ENCODE data around the gene ZNF425.

The ZNF425 gene

GRCh38 chr7:149166630-149167352 is 40.7 kb upstream of the ZNF425 start:
- Histone ChIP-seq H3K27ac (ENCODE audit: low read depth, low read length) (no peak overlapping the region), H4K91ac (ENCODE audit: low read depth, low read length) (no peak overlapping the region), H2BK120ac (ENCODE audit: insufficient read depth, low read length, poor library complexity) (no peak overlapping the region), H3K79me1 (ENCODE audit: low read length) (no peaks in the 10 kb centered on the region), H4K8ac (ENCODE audit: low read depth, low read length) (no peak overlapping the region), H3K14ac (ENCODE audit: low read length) (no peak overlapping the region), H2AK5ac (ENCODE audit: low read length) (no peak overlapping the region), H2AFZ (ENCODE audit: insufficient read depth, low read length, poor library complexity) (no peak overlapping the region), H3K9me3 (ENCODE audit: insufficient read depth, low read depth, low read length) (no peaks in the 10 kb centered on the region), H3K4ac (ENCODE audit: low read depth, low read length) (no peak overlapping the region), H2BK12ac (ENCODE audit: low read length) (no peak overlapping the region), H3K4me2 (ENCODE audit: low read length) (no peak overlapping the region), H3K36me3 (ENCODE audit: control insufficient read depth in 1 of 2, insufficient read depth in 2 of 2, low read length in 2 of 2) (peaks cover 24 to 39% of the 10 kb centered on the region in 2 experiments), H3K27me3 (ENCODE audit: insufficient read depth, low read length) (no peaks in the 10 kb centered on the region), H4K12ac (ENCODE audit: low read depth, low read length) (no peak overlapping the region), H3K79me2 (ENCODE audit: control insufficient read depth, insufficient read depth, low read length, poor library complexity) (no peaks in the 10 kb centered on the region), H3K4me3 (ENCODE audit: low read depth, low read length) (no peak overlapping the region), H3K4me1 (ENCODE audit: control insufficient read depth in 1 of 2, insufficient read depth in 2 of 2, low read length in 2 of 2) (no peaks in the 10 kb centered on the region), H3K9ac (ENCODE audit: low read length) (no peak overlapping the region), H2BK5ac (ENCODE audit: low read depth, low read length, poor library complexity) (no peak overlapping the region), H3K18ac (ENCODE audit: low read length) (no peak overlapping the region), H3K23ac (ENCODE audit: low read length) (no peak overlapping the region)
- no peak for DNase-seq

GRCh38 chr7:149166142-149166541 is 40.0 kb upstream of the ZNF425 start:
- no CpG with 5 or more reads among the region's 1 CpG for WGBS (ENCODE audit: extremely low coverage, insufficient coverage, insufficient read length)
- no peaks in the 10 kb centered on the region for H3K79me1 ChIP-seq (ENCODE audit: low read length)
- H3K4ac ChIP-seq (ENCODE audit: low read depth, low read length): no peak overlapping the region
- no peak overlapping the region for H4K12ac ChIP-seq (ENCODE audit: low read depth, low read length)
- no peak overlapping the region for H2BK12ac ChIP-seq (ENCODE audit: low read length)
- H3K23ac ChIP-seq (ENCODE audit: low read length): no peak overlapping the region
- no peaks in the 10 kb centered on the region for H3K79me2 ChIP-seq (ENCODE audit: control insufficient read depth, insufficient read depth, low read length, poor library complexity)
- H3K4me3 ChIP-seq (ENCODE audit: low read depth, low read length): no peak overlapping the region
- H3K27me3 ChIP-seq (ENCODE audit: insufficient read depth, low read length): no peaks in the 10 kb centered on the region
- DNase-seq: no peak
- H2AFZ ChIP-seq (ENCODE audit: insufficient read depth, low read length, poor library complexity): no peak overlapping the region
- peaks cover 22 to 39% of the 10 kb centered on the region in 2 experiments for H3K36me3 ChIP-seq (ENCODE audit: control insufficient read depth in 1 of 2, insufficient read depth in 2 of 2, low read length in 2 of 2)
- H3K27ac ChIP-seq (ENCODE audit: low read depth, low read length): no peak overlapping the region
- H2AK5ac ChIP-seq (ENCODE audit: low read length): no peak overlapping the region
- H2BK120ac ChIP-seq (ENCODE audit: insufficient read depth, low read length, poor library complexity): no peak overlapping the region
- no peak overlapping the region for H3K14ac ChIP-seq (ENCODE audit: low read length)
- no peak overlapping the region for H3K9ac ChIP-seq (ENCODE audit: low read length)
- no peak overlapping the region for H4K91ac ChIP-seq (ENCODE audit: low read depth, low read length)
- H2BK5ac ChIP-seq (ENCODE audit: low read depth, low read length, poor library complexity): no peak overlapping the region
- no peak overlapping the region for H3K4me2 ChIP-seq (ENCODE audit: low read length)
- no peak overlapping the region for H4K8ac ChIP-seq (ENCODE audit: low read depth, low read length)
- no peak overlapping the region for H3K18ac ChIP-seq (ENCODE audit: low read length)
- H3K4me1 ChIP-seq (ENCODE audit: control insufficient read depth in 1 of 2, insufficient read depth in 2 of 2, low read length in 2 of 2): peaks cover 0 to 2% of the 10 kb centered on the region in 2 experiments
- H3K9me3 ChIP-seq (ENCODE audit: insufficient read depth, low read depth, low read length): no peaks in the 10 kb centered on the region

- peak in 1 of 2 donors; percentile 17 for DNase-seq
Measured at GRCh38 chr7:149161241-149161848, 35.2 kb upstream of the ZNF425 start.

GRCh38 chr7:149156898-149157297 is 30.8 kb upstream of the ZNF425 start:
- Histone ChIP-seq H3K18ac (ENCODE audit: low read length) (no peak overlapping the region), H3K4me3 (ENCODE audit: low read depth, low read length) (no peak overlapping the region), H2AFZ (ENCODE audit: insufficient read depth, low read length, poor library complexity) (no peak overlapping the region), H2BK12ac (ENCODE audit: low read length) (no peak overlapping the region), H3K23ac (ENCODE audit: low read length) (no peak overlapping the region), H2BK5ac (ENCODE audit: low read depth, low read length, poor library complexity) (no peak overlapping the region), H3K79me1 (ENCODE audit: low read length) (no peaks in the 10 kb centered on the region), H4K91ac (ENCODE audit: low read depth, low read length) (no peak overlapping the region), H3K27me3 (ENCODE audit: insufficient read depth, low read length) (no peaks in the 10 kb centered on the region), H3K9ac (ENCODE audit: low read length) (no peak overlapping the region), H3K9me3 (ENCODE audit: insufficient read depth, low read depth, low read length) (no peaks in the 10 kb centered on the region), H2AK5ac (ENCODE audit: low read length) (no peak overlapping the region), H3K79me2 (ENCODE audit: control insufficient read depth, insufficient read depth, low read length, poor library complexity) (peaks cover 2% of the 10 kb centered on the region), H3K27ac (ENCODE audit: low read depth, low read length) (no peak overlapping the region), H4K8ac (ENCODE audit: low read depth, low read length) (no peak overlapping the region), H3K14ac (ENCODE audit: low read length) (no peak overlapping the region), H3K4ac (ENCODE audit: low read depth, low read length) (no peak overlapping the region), H4K12ac (ENCODE audit: low read depth, low read length) (no peak overlapping the region), H3K4me2 (ENCODE audit: low read length) (no peak overlapping the region), H3K4me1 (ENCODE audit: control insufficient read depth in 1 of 2, insufficient read depth in 2 of 2, low read length in 2 of 2) (peaks cover 8 to 11% of the 10 kb centered on the region in 2 experiments), H3K36me3 (ENCODE audit: control insufficient read depth in 1 of 2, insufficient read depth in 2 of 2, low read length in 2 of 2) (peaks cover 19 to 28% of the 10 kb centered on the region in 2 experiments), H2BK120ac (ENCODE audit: insufficient read depth, low read length, poor library complexity) (no peak overlapping the region)
- DNase-seq: no peak
- WGBS (ENCODE audit: extremely low coverage, insufficient coverage, insufficient read length): no CpG with 5 or more reads among the region's 6 CpGs

More at GRCh38 chr7:149161241-149161848, 35.2 kb upstream of the ZNF425 start:
- H2BK12ac ChIP-seq (ENCODE audit: low read length): no peak overlapping the region
- H4K91ac ChIP-seq (ENCODE audit: low read depth, low read length): no peak overlapping the region
- no CpG with 5 or more reads among the region's 5 CpGs for WGBS (ENCODE audit: extremely low coverage, insufficient coverage, insufficient read length)
- H2AK5ac ChIP-seq (ENCODE audit: low read length): no peak overlapping the region
- peaks cover 23 to 24% of the 10 kb centered on the region in 2 experiments for H3K36me3 ChIP-seq (ENCODE audit: control insufficient read depth in 1 of 2, insufficient read depth in 2 of 2, low read length in 2 of 2)
- H2AFZ ChIP-seq (ENCODE audit: insufficient read depth, low read length, poor library complexity): no peak overlapping the region
- H3K27ac ChIP-seq (ENCODE audit: low read depth, low read length): no peak overlapping the region
- no peak overlapping the region for H3K18ac ChIP-seq (ENCODE audit: low read length)
- H3K79me1 ChIP-seq (ENCODE audit: low read length): no peaks in the 10 kb centered on the region
- H3K27me3 ChIP-seq (ENCODE audit: insufficient read depth, low read length): no peaks in the 10 kb centered on the region
- no peak overlapping the region for H4K12ac ChIP-seq (ENCODE audit: low read depth, low read length)
- H3K4me1 ChIP-seq (ENCODE audit: control insufficient read depth in 1 of 2, insufficient read depth in 2 of 2, low read length in 2 of 2): peaks cover 2 to 3% of the 10 kb centered on the region in 2 experiments
- no peak overlapping the region for H3K14ac ChIP-seq (ENCODE audit: low read length)
- no peak overlapping the region for H2BK5ac ChIP-seq (ENCODE audit: low read depth, low read length, poor library complexity)
- H3K4me2 ChIP-seq (ENCODE audit: low read length): no peak overlapping the region
- H3K23ac ChIP-seq (ENCODE audit: low read length): no peak overlapping the region
- H2BK120ac ChIP-seq (ENCODE audit: insufficient read depth, low read length, poor library complexity): no peak overlapping the region
- H3K79me2 ChIP-seq (ENCODE audit: control insufficient read depth, insufficient read depth, low read length, poor library complexity): peaks cover 2% of the 10 kb centered on the region
- no peak overlapping the region for H3K4ac ChIP-seq (ENCODE audit: low read depth, low read length)
- H3K9me3 ChIP-seq (ENCODE audit: insufficient read depth, low read depth, low read length): no peaks in the 10 kb centered on the region
- H4K8ac ChIP-seq (ENCODE audit: low read depth, low read length): no peak overlapping the region
- no peak overlapping the region for H3K9ac ChIP-seq (ENCODE audit: low read length)
- H3K4me3 ChIP-seq (ENCODE audit: low read depth, low read length): no peak overlapping the region

All from trophoblast cell (in vitro differentiated cells and primary cell).